ENCODE results near the gene ACKR3. TPM values are rescaled to one million over a fixed set of nuclear protein-coding genes. Genes with fewer than 3 reads are reported as not detected.

The ACKR3 gene
- total RNA-seq, 4 donors from 2014 or later, result 24.9 to 52.9 (median 51.0) TPM

GRCh38 chr2:236561874-236562273 lies 7.8 kb upstream of the ACKR3 start:
- no peak overlapping the region for H3K4me3 ChIP-seq
- intact Hi-C loops (cut with DNase I), result loop anchor here (5.0 to 10.0 kb wide), 3 partner anchors 50 to 463 kb away; no protein-coding TSS in a partner anchor

DNA sequence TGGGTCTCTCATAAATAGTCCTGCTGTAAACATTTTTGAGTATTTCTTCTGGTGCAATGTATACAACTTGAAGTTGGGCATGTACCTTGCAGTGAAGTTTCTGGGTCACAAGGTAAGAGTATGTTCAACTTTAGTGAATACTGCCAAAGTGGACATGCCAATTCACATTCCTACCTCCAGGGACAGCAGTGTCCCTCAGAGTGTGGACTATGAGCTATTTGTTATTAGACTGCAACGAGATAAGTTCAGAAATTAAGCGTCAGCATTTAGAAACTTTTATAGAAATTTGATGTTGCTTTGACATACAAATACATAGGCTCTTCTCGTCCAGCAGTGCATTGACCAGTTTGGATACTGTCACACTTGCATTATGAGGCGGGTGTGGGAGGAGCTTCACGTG lies 7.2 kb upstream of the ACKR3 start:
- peaks cover 0 to 4% (median 0%) of the 10 kb centered on the region in 4 donors for H3K27me3 ChIP-seq
- intact Hi-C loops (cut with DNase I), result loop anchor here (5.0 to 10.0 kb wide), 3 partner anchors 50 to 462 kb away; no protein-coding TSS in a partner anchor
- H3K9me3 ChIP-seq, result no peaks in the 10 kb centered on the region
- no peak overlapping the region for H3K27ac ChIP-seq (replicated peaks in 1 of 4)
- peaks cover 11 to 16% (median 13%) of the 10 kb centered on the region in 4 donors for H3K4me1 ChIP-seq
- H3K36me3 ChIP-seq, result no peaks in the 10 kb centered on the region
- TF ChIP-seq POLR2AphosphoS5 (IDR thresholded peaks at IDR 0.05) (no peak), EP300 (IDR thresholded peaks at IDR 0.05) (no peak)
- TF ChIP-seq, protein P1, sequence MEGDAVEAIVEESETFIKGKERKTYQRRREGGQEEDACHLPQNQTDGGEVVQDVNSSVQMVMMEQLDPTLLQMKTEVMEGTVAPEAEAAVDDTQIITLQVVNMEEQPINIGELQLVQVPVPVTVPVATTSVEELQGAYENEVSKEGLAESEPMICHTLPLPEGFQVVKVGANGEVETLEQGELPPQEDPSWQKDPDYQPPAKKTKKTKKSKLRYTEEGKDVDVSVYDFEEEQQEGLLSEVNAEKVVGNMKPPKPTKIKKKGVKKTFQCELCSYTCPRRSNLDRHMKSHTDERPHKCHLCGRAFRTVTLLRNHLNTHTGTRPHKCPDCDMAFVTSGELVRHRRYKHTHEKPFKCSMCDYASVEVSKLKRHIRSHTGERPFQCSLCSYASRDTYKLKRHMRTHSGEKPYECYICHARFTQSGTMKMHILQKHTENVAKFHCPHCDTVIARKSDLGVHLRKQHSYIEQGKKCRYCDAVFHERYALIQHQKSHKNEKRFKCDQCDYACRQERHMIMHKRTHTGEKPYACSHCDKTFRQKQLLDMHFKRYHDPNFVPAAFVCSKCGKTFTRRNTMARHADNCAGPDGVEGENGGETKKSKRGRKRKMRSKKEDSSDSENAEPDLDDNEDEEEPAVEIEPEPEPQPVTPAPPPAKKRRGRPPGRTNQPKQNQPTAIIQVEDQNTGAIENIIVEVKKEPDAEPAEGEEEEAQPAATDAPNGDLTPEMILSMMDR (IDR thresholded peaks at IDR 0.05), result peak; percentile 56 to 68 (median 58)
- no peak for DNase-seq (ENCODE audit: extremely low spot score)
- 86% methylated on average over 5 of the region's 5 CpGs for WGBS
- no peak overlapping the region for H3K4me3 ChIP-seq

More at GRCh38 chr2:236561874-236562273, 7.8 kb upstream of the ACKR3 start:
- 96% methylated on average over 3 of the region's 3 CpGs for WGBS
- Histone ChIP-seq H3K4me1 (peaks cover 5 to 11% (median 8%) of the 10 kb centered on the region in 4 donors), H3K36me3 (no peaks in the 10 kb centered on the region), H3K27me3 (no peaks in the 10 kb centered on the region), H3K9me3 (no peaks in the 10 kb centered on the region), H3K27ac (replicated peaks in 1 of 4) (no peak overlapping the region)
- DNase-seq (ENCODE audit: extremely low spot score), result no peak
- TF ChIP-seq EP300 (IDR thresholded peaks at IDR 0.05) (no peak), POLR2A (IDR thresholded peaks at IDR 0.05; ENCODE audit: low read depth) (no peak), POLR2AphosphoS5 (IDR thresholded peaks at IDR 0.05) (no peak)
- TF ChIP-seq, protein P1 (IDR thresholded peaks at IDR 0.05), result no peak

DNA sequence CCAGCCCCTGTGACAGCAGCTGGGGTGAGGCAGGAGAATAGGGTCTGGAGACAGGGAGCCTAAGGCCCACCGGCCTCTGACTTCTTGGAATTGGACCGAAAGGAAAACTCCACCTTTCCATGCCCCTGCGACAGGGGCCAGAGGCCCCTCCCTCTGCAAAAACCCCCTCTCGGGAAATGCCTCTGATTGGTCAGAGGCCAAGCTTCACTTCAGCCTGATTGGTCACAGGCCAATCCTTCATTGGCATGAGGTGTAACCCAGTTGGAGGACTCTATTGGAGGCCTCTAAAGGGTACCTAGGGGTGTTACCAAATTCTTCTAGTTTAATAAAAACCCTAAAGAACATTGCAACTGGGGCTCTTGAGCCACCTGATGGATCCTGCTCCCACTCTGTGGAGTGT lies 5.7 kb upstream of the ACKR3 start:
- Histone ChIP-seq H3K27me3 (peaks cover 0 to 12% (median 0%) of the 10 kb centered on the region in 4 donors), H3K4me3 (no peak overlapping the region), H3K9me3 (no peaks in the 10 kb centered on the region), H3K4me1 (peaks cover 15 to 31% (median 28%) of the 10 kb centered on the region in 4 donors), H3K27ac (replicated peaks in 1 of 4) (no peak overlapping the region), H3K36me3 (no peaks in the 10 kb centered on the region)
- WGBS, result 90% methylated on average over 2 of the region's 4 CpGs
- DNase-seq (ENCODE audit: extremely low spot score), result no peak
- TF ChIP-seq EP300 (IDR thresholded peaks at IDR 0.05) (no peak), POLR2AphosphoS5 (IDR thresholded peaks at IDR 0.05) (no peak), POLR2A (IDR thresholded peaks at IDR 0.05; ENCODE audit: low read depth) (no peak)
- TF ChIP-seq, protein P1 (IDR thresholded peaks at IDR 0.05), result no peak
- intact Hi-C loops (cut with DNase I), result loop anchor here (5.0 to 10.0 kb wide), 3 partner anchors 52 to 461 kb away; no protein-coding TSS in a partner anchor

DNA sequence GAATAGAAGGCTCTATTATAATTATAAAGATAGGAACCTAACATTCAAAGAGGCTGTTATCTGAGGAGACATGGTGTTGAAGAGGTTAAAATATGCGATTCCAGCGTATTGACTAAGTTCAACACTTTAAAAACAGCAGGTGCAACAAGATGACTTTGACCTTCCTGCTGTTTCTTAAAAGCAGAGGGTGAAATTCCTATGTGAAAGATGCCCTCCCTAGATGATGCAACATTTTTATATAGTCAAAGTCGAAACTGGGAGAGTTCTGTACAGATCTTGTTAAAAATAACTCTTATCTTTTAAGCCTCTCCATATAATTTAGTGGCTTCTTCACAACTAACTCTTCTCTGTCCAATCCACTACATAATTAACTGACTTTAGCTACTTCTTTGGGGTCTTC lies 4.4 kb upstream of the ACKR3 start:
- H3K27me3 ChIP-seq, result peaks cover 0 to 12% (median 0%) of the 10 kb centered on the region in 4 donors
- no peaks in the 10 kb centered on the region for H3K9me3 ChIP-seq
- no peak overlapping the region for H3K27ac ChIP-seq (replicated peaks in 1 of 4)
- TF ChIP-seq POLR2AphosphoS5 (IDR thresholded peaks at IDR 0.05), result no peak
- TF ChIP-seq EP300 (IDR thresholded peaks at IDR 0.05), result no peak
- TF ChIP-seq, protein P1 (IDR thresholded peaks at IDR 0.05), result no peak
- no peak for TF ChIP-seq POLR2A (IDR thresholded peaks at IDR 0.05; ENCODE audit: low read depth)
- peaks cover 25 to 44% (median 40%) of the 10 kb centered on the region in 4 donors for H3K4me1 ChIP-seq
- intact Hi-C loops (cut with DNase I), result loop anchor here (10.0 kb wide), 2 partner anchors 220 to 460 kb away; no protein-coding TSS in a partner anchor
- H3K36me3 ChIP-seq, result no peaks in the 10 kb centered on the region
- H3K4me3 ChIP-seq, result no peak overlapping the region
- WGBS, result 79% methylated on average over 3 of the region's 3 CpGs
- no peak for DNase-seq (ENCODE audit: extremely low spot score)
